ENCODE measurements around the gene TMEM259.

TMEM259 gene

GRCh38 chr19:1017115-1017905, 3.6 kb downstream of the TMEM259 start:
- DNase-seq (ENCODE audit: low read depth) = no peak

GRCh38 chr19:1016647-1017114, 4.2 kb downstream of the TMEM259 start:
- no peak for DNase-seq (ENCODE audit: low read depth)

GRCh38 chr19:1015782-1016646, 4.9 kb downstream of the TMEM259 start:
- no peak for DNase-seq (ENCODE audit: low read depth)

GRCh38 chr19:1015061-1015781, 5.7 kb downstream of the TMEM259 start:
- no peak for DNase-seq (ENCODE audit: low read depth)

GRCh38 chr19:1014161-1015060, 6.5 kb downstream of the TMEM259 start:
- DNase-seq (ENCODE audit: low read depth) = no peak

- no peak for DNase-seq (ENCODE audit: low read depth)
These were observed 7.7 kb downstream of the TMEM259 start for GRCh38 chr19:1013218-1013617.

GRCh38 chr19:1012334-1012733, 8.6 kb downstream of the TMEM259 start:
- no peak for DNase-seq (ENCODE audit: low read depth)

- DNase-seq (ENCODE audit: low read depth) = no peak
These were observed 9.0 kb downstream of the TMEM259 start for GRCh38 chr19:1011831-1012333.

- DNase-seq (ENCODE audit: low read depth) = no peak
These were observed 10.1 kb downstream of the TMEM259 start for GRCh38 chr19:1010586-1011510.

GRCh38 chr19:1009981-1010538, 10.9 kb downstream of the TMEM259 start:
- DNase-seq (ENCODE audit: low read depth) = no peak

- no peak for DNase-seq (ENCODE audit: low read depth)
These were observed 11.6 kb downstream of the TMEM259 start for GRCh38 chr19:1009041-1009980.

DNA sequence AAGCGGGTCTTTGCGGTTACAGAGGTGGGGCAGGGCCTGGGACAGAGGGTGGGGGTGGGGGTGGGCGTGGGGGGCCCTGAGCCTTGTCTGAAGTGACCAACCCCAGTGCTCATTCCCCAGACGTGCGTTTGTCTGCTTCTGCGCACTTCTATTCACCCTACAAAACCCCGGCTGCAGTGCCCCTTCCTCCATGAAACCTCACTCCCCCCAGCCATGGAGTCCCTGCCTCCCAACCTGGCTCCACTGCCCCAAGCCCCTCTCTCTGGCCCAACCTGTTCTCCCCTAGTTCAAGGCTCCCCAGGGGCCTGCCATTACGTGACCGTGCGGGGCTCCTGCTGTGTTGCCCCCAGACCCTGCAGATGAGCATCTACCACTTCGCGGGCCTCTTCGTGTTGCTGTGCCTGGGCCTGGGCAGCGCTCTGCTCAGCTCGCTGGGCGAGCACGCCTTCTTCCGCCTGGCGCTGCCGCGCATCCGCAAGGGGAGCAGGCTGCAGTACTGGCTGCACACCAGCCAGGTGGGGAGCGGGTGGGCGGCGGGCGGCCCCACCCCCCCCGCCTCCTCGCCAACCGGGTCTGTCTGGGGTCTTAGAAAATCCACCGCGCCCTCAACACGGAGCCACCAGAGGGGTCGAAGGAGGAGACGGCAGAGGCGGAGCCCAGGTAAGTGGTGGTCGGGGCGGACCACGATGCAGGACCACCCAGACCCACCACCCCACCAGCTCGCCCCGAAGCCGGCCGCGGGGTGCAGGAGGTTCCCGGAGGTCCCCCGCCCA, 12.5 kb downstream of the TMEM259 start:
- no peak for DNase-seq (ENCODE audit: low read depth)

GRCh38 chr19:1007399-1008251, 13.3 kb downstream of the TMEM259 start:
- DNase-seq (ENCODE audit: low read depth) = no peak

DNA sequence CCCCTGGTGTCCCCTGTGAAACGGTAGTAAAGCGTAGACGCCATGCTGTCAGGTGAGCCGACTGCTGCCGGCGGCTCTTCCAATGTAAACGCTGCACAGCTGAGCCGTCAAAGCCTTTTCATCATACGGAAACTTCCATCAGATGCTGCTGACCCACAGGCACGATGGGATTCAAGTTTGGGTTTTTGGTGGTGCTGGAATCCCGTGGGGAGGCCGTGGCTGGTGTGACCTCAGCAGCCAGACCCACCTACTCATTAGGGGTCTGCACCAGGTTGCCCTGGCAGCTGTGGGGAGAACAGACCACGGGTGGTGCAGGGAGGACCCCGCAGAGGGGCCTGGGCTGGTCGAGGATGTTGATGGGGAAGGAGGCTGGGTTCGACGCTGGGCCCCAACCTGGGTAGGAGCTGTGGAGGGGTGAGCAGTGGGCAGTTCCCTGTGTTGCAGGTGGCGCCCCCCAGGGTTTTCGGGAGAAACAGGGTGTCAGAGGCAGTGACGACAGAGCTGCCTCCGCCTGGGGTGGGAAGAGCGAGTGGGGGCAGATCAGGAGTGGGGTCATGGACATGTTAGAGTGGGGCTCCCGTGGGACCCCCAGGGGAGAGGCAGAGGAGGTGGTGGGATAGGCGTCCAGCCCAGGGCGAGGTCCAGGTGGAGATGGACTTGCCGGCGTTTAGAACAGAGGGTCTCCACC, 14.1 kb downstream of the TMEM259 start:
- DNase-seq (ENCODE audit: low read depth) = no peak

DNA sequence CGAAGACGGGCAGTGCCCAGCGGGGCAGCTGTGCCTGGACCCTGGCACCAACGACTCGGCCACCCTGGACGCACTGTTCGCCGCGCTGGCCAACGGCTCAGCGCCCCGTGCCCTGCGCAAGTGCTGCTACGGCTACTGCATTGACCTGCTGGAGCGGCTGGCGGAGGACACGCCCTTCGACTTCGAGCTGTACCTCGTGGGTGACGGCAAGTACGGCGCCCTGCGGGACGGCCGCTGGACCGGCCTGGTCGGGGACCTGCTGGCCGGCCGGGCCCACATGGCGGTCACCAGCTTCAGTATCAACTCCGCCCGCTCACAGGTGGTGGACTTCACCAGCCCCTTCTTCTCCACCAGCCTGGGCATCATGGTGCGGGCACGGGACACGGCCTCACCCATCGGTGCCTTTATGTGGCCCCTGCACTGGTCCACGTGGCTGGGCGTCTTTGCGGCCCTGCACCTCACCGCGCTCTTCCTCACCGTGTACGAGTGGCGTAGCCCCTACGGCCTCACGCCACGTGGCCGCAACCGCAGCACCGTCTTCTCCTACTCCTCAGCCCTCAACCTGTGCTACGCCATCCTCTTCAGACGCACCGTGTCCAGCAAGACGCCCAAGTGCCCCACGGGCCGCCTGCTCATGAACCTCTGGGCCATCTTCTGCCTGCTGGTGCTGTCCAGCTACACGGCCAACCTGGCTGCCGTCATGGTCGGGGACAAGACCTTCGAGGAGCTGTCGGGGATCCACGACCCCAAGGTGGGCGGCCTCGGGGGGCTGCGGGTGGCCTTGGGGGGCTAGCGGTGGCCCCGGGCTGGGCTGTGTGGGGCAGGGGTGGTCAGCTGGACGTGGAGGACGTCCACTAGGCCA, 15.9 kb downstream of the TMEM259 start:
- DNase-seq (ENCODE audit: low read depth) = no peak
